Panc1 (cell line): ENCODE data around the gene HLCS. TPM values are rescaled to one million over a fixed set of nuclear protein-coding genes. Genes with fewer than 3 reads are reported as not detected.

Experiments used
- ATAC-seq: fragments of 200-7000 bp; cut with Tn5 transposase; 2 replicates; pipeline ENCODE4 v1.9.1; 2020; ENCODE audit warnings: mild to moderate bottlenecking, moderate library complexity
- BruUV-seq: library from RNA; stranded (reverse); fragments of 400-500 nt; replicated peaks from 2 replicates; lab custom pipeline; 2021; lab: Mats Ljungman, UMichigan
- CTCF ChIA-PET: fragments of 300-600 bp; sonication (Branson Sonifier 250); formaldehyde crosslinking; loops from one replicate; lab custom pipeline; 2022; ENCODE audit warnings: antibody characterized with exemption; lab: Charles Lee
- POLR2A ChIA-PET: fragments of 300-600 bp; sonication (Branson Sonifier 250); formaldehyde crosslinking; loops from one replicate; lab custom pipeline; 2022; ENCODE audit warnings: antibody characterized with exemption; lab: Charles Lee
- DNase-seq: peaks from one replicate; pipeline ENCODE4 v3.0.0-alpha.2; 2010; ENCODE audit warnings: low read depth, low spot score
- H3K27ac ChIP-seq: 2 replicates; pipeline ENCODE4 v1.5.1; 2011; ENCODE audit warnings: mild to moderate bottlenecking, low read length, inconsistent platforms
- H3K27me3 ChIP-seq: fragments of 200-500 bp; sonication (Bioruptor generic); 2 replicates; pipeline ENCODE4 v1.6.0; 2014; ENCODE audit warnings: low read length, inconsistent platforms; ENCODE audit not compliant: control insufficient read depth, insufficient read depth
- H3K36me3 ChIP-seq: fragments of 200-500 bp; sonication (Bioruptor generic); 2 replicates; pipeline ENCODE4 v1.5.1; 2014; ENCODE audit warnings: inconsistent platforms, mild to moderate bottlenecking, low read length, moderate library complexity; ENCODE audit not compliant: control insufficient read depth, insufficient read depth
- H3K4me1 ChIP-seq: 2 replicates; pipeline ENCODE4 v1.5.1; 2011; ENCODE audit warnings: inconsistent platforms, mild to moderate bottlenecking, low read length, moderate library complexity; ENCODE audit not compliant: control insufficient read depth, insufficient read depth
- H3K4me3 ChIP-seq, 2 experiments: 2 replicates each; pipeline ENCODE4 v1.5.1; 2011 to 2012; ENCODE audit warnings: low read depth in 2 of 2, low read length in 2 of 2, mild to moderate bottlenecking in 2 of 2, inconsistent platforms in 1 of 2, moderate library complexity in 1 of 2
- H3K9me3 ChIP-seq: fragments of 200-500 bp; sonication (Bioruptor generic); 2 replicates; pipeline ENCODE4 v1.5.1; 2014; ENCODE audit warnings: low read depth, mild to moderate bottlenecking, inconsistent platforms, low read length, moderate library complexity; ENCODE audit not compliant: control insufficient read depth, insufficient read depth
- POLR2AphosphoS5 ChIP-seq: IDR thresholded peaks from 2 replicates; pipeline ENCODE4 v1.6.1; 2012; ENCODE audit warnings: mild to moderate bottlenecking, low read depth, low read length, moderate library complexity
- SIN3A ChIP-seq: IDR thresholded peaks from 2 replicates; pipeline ENCODE4 v1.6.1; 2012; ENCODE audit warnings: low read depth, mild to moderate bottlenecking, low read length, moderate library complexity, borderline replicate concordance; ENCODE audit not compliant: insufficient read depth
- TCF7L2 ChIP-seq: IDR thresholded peaks from 2 replicates; pipeline ENCODE4 v1.6.1; 2011; ENCODE audit warnings: mild to moderate bottlenecking, low read depth, low read length, inconsistent platforms
- in situ Hi-C: cut with HindIII; loops from 2 replicates; pipeline ENCODE4 v1.10.0; 2016; ENCODE audit warnings: low sequenced_read_pairs, low pct_unique_long_range_greater_than_20kb
- intact Hi-C: fragments of 100-400 bp; cut with micrococcal nuclease; formaldehyde crosslinking; loops from one replicate; pipeline ENCODE4 v1.10.0; 2022; ENCODE audit not compliant: unreplicated experiment
- total RNA-seq: library from RNA; stranded (reverse); gene quantifications from one replicate; pipeline ENCODE4 v1.2.1, GENCODE V29; 2021; ENCODE audit not compliant: unreplicated experiment
- TF ChIP-seq, protein P1 (sequence below): fragments of 450-650 bp; IDR thresholded peaks from 2 replicates; pipeline ENCODE4 v1.5.1; 2017; ENCODE audit warnings: mild to moderate bottlenecking
- TF ChIP-seq, protein P2 (sequence below), 2 experiments: IDR thresholded peaks; 2 replicates each; pipeline ENCODE4 v1.6.1; 2011 to 2012; ENCODE audit warnings: low read depth in 2 of 2, control low read depth in 1 of 2, low read length in 1 of 2, mild to moderate bottlenecking in 1 of 2, moderate library complexity in 1 of 2; ENCODE audit not compliant: insufficient read depth in 1 of 2

Gene HLCS
- total RNA-seq, 1 experiment from 2014 or later = 15.3 TPM

DNA sequence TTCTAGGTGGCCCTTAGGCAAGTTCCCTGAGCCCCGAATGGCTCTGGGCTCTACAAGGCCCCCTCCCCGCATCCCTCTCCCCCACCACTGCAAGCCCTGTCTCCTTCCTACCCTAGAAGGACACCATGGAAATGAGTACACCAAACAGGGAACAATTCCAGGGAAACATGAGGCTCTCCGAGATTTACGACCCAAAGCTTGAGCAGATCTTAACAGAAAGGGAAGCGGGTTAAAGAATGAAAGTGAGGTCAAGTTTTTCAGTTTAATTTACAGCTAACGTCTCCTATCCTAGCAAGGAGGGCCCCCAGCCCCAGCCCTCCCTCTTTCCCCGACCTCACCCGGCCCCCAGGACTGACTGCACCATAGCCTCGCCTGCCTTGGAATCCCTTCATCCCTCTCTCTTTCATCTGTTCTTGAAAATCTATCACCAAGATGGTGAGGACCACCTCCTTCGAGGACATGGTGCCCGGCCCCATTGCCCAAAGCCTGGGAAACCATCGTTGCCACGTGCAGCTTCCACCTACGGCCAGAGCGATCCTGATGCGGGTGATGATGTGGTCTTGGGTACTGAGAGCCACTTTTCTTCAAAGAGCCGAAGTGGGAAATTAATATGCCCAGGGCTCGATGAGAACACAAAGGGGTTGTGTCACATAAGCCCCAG is 237.0 kb downstream of the HLCS start:
- intact Hi-C loops = no loop called here
- Histone ChIP-seq H3K27ac (no peak overlapping the region), H3K4me1 (no peaks in the 10 kb centered on the region), H3K27me3 (no peaks in the 10 kb centered on the region), H3K4me3 (no peak overlapping the region), H3K36me3 (no peaks in the 10 kb centered on the region), H3K9me3 (no peaks in the 10 kb centered on the region)
- no peak for TF ChIP-seq SIN3A
- no peak for TF ChIP-seq POLR2AphosphoS5
- TF ChIP-seq, protein P1, sequence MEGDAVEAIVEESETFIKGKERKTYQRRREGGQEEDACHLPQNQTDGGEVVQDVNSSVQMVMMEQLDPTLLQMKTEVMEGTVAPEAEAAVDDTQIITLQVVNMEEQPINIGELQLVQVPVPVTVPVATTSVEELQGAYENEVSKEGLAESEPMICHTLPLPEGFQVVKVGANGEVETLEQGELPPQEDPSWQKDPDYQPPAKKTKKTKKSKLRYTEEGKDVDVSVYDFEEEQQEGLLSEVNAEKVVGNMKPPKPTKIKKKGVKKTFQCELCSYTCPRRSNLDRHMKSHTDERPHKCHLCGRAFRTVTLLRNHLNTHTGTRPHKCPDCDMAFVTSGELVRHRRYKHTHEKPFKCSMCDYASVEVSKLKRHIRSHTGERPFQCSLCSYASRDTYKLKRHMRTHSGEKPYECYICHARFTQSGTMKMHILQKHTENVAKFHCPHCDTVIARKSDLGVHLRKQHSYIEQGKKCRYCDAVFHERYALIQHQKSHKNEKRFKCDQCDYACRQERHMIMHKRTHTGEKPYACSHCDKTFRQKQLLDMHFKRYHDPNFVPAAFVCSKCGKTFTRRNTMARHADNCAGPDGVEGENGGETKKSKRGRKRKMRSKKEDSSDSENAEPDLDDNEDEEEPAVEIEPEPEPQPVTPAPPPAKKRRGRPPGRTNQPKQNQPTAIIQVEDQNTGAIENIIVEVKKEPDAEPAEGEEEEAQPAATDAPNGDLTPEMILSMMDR = no peak
- ChIA-PET CTCF (no interaction called here), POLR2A (no interaction called here)
- ATAC-seq = no peak
- in situ Hi-C loops = no loop called here
- BruUV-seq = no TSS peak
- no peak for DNase-seq

DNA sequence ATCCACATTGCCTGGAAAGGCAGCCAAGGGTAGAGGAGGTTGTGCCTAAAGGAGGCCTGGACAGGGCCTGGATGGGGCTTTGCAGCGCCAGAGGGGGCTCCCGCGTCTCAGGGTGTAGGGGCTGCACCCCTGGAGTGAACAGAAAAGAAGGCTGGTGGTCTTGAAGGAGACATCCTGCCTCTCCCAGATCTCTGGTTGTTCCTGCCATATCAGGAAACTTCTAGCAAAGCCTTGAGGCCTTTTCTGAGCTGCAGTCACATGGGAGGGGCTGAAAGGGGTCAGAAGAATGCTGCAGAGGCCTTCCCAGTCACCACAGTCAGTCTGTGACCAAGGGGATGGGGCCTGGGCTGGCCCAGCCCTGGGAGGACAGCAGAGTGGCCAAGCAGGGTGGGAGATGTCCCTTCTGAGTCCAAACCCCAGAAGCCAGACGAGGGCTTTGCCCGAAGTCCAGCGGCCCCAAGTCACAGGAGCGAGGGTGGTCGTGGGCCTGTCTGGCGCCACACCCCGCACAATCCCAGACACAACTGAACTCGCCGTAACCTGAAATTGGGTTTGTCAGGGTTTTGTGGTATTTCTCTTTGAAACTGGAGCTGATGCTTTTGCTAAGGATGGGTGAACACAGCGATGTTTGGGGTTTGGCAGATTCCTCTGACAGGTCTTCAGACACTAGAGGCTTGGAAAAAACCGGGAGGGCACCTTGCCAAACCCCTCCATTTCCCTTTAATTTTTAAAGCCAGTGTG is 237.9 kb downstream of the HLCS start:
- in situ Hi-C loops (no loop called here), intact Hi-C loops (no loop called here)
- POLR2A ChIA-PET = no interaction called here
- CTCF ChIA-PET = interaction anchor here (0.6 kb wide), 1 partner anchor 462 kb away, joined by 3 read pairs; no protein-coding TSS in a partner anchor
- Histone ChIP-seq H3K4me1 (no peaks in the 10 kb centered on the region), H3K4me3 (no peak overlapping the region), H3K27ac (no peak overlapping the region), H3K9me3 (no peaks in the 10 kb centered on the region), H3K36me3 (no peaks in the 10 kb centered on the region), H3K27me3 (no peaks in the 10 kb centered on the region)
- DNase-seq (no peak), ATAC-seq (no peak)
- TF ChIP-seq TCF7L2 (no peak), SIN3A (no peak), POLR2AphosphoS5 (no peak)
- TF ChIP-seq, protein P2, sequence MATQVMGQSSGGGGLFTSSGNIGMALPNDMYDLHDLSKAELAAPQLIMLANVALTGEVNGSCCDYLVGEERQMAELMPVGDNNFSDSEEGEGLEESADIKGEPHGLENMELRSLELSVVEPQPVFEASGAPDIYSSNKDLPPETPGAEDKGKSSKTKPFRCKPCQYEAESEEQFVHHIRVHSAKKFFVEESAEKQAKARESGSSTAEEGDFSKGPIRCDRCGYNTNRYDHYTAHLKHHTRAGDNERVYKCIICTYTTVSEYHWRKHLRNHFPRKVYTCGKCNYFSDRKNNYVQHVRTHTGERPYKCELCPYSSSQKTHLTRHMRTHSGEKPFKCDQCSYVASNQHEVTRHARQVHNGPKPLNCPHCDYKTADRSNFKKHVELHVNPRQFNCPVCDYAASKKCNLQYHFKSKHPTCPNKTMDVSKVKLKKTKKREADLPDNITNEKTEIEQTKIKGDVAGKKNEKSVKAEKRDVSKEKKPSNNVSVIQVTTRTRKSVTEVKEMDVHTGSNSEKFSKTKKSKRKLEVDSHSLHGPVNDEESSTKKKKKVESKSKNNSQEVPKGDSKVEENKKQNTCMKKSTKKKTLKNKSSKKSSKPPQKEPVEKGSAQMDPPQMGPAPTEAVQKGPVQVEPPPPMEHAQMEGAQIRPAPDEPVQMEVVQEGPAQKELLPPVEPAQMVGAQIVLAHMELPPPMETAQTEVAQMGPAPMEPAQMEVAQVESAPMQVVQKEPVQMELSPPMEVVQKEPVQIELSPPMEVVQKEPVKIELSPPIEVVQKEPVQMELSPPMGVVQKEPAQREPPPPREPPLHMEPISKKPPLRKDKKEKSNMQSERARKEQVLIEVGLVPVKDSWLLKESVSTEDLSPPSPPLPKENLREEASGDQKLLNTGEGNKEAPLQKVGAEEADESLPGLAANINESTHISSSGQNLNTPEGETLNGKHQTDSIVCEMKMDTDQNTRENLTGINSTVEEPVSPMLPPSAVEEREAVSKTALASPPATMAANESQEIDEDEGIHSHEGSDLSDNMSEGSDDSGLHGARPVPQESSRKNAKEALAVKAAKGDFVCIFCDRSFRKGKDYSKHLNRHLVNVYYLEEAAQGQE (IDR thresholded peaks at IDR 0.05; ENCODE audit: insufficient read depth in 1 of 2, low read depth in 2 of 2, low read length in 1 of 2) = no peak
- TF ChIP-seq, protein P1 = no peak
- no TSS peak for BruUV-seq
